Ecto neural progenitor cell (in vitro differentiated cells): ENCODE results near the gene SHC3.

Experiments
- DNase-seq: peaks from one replicate; pipeline ENCODE4 v3.0.0-alpha.2; 2018; ENCODE audit warnings: low spot score

The SHC3 gene

GRCh38 chr9:89054865-89055495, 123.6 kb downstream of the SHC3 start:
- DNase-seq = no peak

GRCh38 chr9:89053301-89053700, 125.3 kb downstream of the SHC3 start:
- no peak for DNase-seq

GRCh38 chr9:89052470-89053097, 126.0 kb downstream of the SHC3 start:
- DNase-seq = no peak

GRCh38 chr9:89051421-89052025, 127.1 kb downstream of the SHC3 start:
- DNase-seq = no peak

- DNase-seq = no peak
These were observed 129.0 kb downstream of the SHC3 start for GRCh38 chr9:89049646-89050045.

- DNase-seq = no peak
These were observed 130.0 kb downstream of the SHC3 start for GRCh38 chr9:89048616-89049015.

GRCh38 chr9:89047667-89048066, 131.0 kb downstream of the SHC3 start:
- no peak for DNase-seq

- no peak for DNase-seq
These were observed 131.8 kb downstream of the SHC3 start for GRCh38 chr9:89046832-89047231.

GRCh38 chr9:89044881-89045280, 133.7 kb downstream of the SHC3 start:
- DNase-seq = no peak

GRCh38 chr9:89044104-89044503, 134.5 kb downstream of the SHC3 start:
- no peak for DNase-seq

GRCh38 chr9:89042984-89043383, 135.6 kb downstream of the SHC3 start:
- no peak for DNase-seq

GRCh38 chr9:89039664-89040063, 139.0 kb downstream of the SHC3 start:
- DNase-seq = no peak

GRCh38 chr9:89039104-89039465, 139.5 kb downstream of the SHC3 start:
- no peak for DNase-seq

- no peak for DNase-seq
These were observed 140.1 kb downstream of the SHC3 start for GRCh38 chr9:89038382-89039103.

GRCh38 chr9:89037891-89038290, 140.7 kb downstream of the SHC3 start:
- DNase-seq = no peak

GRCh38 chr9:89037346-89037745, 141.3 kb downstream of the SHC3 start:
- no peak for DNase-seq

- DNase-seq = no peak
These were observed 141.7 kb downstream of the SHC3 start for GRCh38 chr9:89036891-89037290.

GRCh38 chr9:89036383-89036782, 142.2 kb downstream of the SHC3 start:
- DNase-seq = no peak

- no peak for DNase-seq
These were observed 146.0 kb downstream of the SHC3 start for GRCh38 chr9:89032661-89033060.

GRCh38 chr9:89032173-89032572, 146.4 kb downstream of the SHC3 start:
- no peak for DNase-seq

GRCh38 chr9:89029788-89030187, 148.8 kb downstream of the SHC3 start:
- DNase-seq = no peak

GRCh38 chr9:89026876-89027275, 151.7 kb downstream of the SHC3 start:
- DNase-seq = no peak

- no peak for DNase-seq
These were observed 153.1 kb downstream of the SHC3 start for GRCh38 chr9:89025553-89025952.
